A549 (cell line): Measurements from ENCODE around the gene SOX18.

Experiments
- CHD2 ChIP-seq: fragments of 150-350 bp; IDR thresholded peaks from 2 replicates; pipeline ENCODE4 v1.6.1; 2014; ENCODE audit warnings: low read length; ENCODE audit not compliant: partially characterized antibody
- EP300 ChIP-seq, 2 experiments: fragments of >200 bp; sonication (Bioruptor Twin); formaldehyde crosslinking; IDR thresholded peaks; 2 replicates in 1 of 2; 3 replicates in 1 of 2; pipeline ENCODE4 v1.6.1; 2016 to 2017
- POLR2A ChIP-seq: IDR thresholded peaks from 2 replicates; pipeline ENCODE4 v1.6.1; 2012; ENCODE audit warnings: mild to moderate bottlenecking, low read length
- POLR2AphosphoS2 ChIP-seq: conservative IDR thresholded peaks from 2 replicates; pipeline ENCODE4 v1.6.1; 2012; ENCODE audit warnings: low read length, improper control_type of control experiment, inconsistent platforms
- TF ChIP-seq, protein P1 (sequence below): fragments of >200 bp; sonication (Bioruptor Twin); formaldehyde crosslinking; IDR thresholded peaks from 3 replicates; pipeline ENCODE4 v1.5.1; 2016
- TF ChIP-seq, protein P2 (sequence below): fragments of 200-600 bp; sonication (generic); IDR thresholded peaks from 2 replicates; pipeline ENCODE4 v1.6.1; 2016; ENCODE audit warnings: antibody characterized with exemption, mild to moderate bottlenecking, moderate library complexity
- TF ChIP-seq, protein P3 (sequence below): IDR thresholded peaks from 2 replicates; pipeline ENCODE4 v1.6.1; 2012

DNA sequence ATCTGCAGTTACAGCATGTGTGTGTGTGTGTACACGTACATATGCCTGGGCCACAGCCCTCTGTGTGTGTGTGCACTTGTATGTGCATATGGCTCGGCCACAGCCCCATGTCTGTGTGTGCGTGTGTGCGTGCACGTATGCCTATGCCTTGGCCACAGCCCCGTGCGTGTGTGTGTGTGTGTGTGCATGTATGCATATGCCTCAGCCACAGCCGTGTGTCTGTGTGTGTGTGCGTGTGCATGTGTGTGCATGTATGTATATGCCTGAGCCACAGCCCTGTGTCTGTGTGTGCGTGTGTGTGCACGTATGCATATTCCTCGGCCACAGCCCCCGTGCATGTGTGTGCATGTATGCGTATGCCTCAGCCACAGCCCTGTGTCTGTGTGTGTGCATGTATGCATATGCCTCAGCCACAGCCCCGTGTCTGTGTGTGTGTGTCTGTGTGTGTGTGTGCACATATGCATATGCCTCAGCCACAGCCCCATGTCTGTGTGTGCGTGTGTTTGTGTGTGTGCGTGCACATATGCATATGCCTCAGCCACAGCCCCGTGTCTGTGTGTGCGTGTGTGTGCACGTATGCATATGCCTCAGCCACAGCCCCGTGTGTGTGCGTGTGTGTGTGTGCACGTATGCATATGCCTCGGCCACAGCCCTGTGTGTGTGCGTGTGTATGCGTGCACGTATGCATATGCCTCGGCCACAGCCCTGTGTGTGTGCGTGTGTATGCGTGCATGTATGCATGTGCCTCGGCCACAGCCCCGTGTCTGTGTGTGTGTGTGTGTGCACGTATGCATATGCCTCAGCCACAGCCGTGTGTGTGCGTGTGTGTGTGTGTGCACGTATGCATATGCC, 28.1 kb downstream of the SOX18 start:
- TF ChIP-seq, protein P1, sequence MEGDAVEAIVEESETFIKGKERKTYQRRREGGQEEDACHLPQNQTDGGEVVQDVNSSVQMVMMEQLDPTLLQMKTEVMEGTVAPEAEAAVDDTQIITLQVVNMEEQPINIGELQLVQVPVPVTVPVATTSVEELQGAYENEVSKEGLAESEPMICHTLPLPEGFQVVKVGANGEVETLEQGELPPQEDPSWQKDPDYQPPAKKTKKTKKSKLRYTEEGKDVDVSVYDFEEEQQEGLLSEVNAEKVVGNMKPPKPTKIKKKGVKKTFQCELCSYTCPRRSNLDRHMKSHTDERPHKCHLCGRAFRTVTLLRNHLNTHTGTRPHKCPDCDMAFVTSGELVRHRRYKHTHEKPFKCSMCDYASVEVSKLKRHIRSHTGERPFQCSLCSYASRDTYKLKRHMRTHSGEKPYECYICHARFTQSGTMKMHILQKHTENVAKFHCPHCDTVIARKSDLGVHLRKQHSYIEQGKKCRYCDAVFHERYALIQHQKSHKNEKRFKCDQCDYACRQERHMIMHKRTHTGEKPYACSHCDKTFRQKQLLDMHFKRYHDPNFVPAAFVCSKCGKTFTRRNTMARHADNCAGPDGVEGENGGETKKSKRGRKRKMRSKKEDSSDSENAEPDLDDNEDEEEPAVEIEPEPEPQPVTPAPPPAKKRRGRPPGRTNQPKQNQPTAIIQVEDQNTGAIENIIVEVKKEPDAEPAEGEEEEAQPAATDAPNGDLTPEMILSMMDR: no peak
- TF ChIP-seq POLR2A (no peak), CHD2 (no peak), EP300 (IDR thresholded peaks at IDR 0.05) (no peak), POLR2AphosphoS2 (no peak)
- TF ChIP-seq, protein P2, sequence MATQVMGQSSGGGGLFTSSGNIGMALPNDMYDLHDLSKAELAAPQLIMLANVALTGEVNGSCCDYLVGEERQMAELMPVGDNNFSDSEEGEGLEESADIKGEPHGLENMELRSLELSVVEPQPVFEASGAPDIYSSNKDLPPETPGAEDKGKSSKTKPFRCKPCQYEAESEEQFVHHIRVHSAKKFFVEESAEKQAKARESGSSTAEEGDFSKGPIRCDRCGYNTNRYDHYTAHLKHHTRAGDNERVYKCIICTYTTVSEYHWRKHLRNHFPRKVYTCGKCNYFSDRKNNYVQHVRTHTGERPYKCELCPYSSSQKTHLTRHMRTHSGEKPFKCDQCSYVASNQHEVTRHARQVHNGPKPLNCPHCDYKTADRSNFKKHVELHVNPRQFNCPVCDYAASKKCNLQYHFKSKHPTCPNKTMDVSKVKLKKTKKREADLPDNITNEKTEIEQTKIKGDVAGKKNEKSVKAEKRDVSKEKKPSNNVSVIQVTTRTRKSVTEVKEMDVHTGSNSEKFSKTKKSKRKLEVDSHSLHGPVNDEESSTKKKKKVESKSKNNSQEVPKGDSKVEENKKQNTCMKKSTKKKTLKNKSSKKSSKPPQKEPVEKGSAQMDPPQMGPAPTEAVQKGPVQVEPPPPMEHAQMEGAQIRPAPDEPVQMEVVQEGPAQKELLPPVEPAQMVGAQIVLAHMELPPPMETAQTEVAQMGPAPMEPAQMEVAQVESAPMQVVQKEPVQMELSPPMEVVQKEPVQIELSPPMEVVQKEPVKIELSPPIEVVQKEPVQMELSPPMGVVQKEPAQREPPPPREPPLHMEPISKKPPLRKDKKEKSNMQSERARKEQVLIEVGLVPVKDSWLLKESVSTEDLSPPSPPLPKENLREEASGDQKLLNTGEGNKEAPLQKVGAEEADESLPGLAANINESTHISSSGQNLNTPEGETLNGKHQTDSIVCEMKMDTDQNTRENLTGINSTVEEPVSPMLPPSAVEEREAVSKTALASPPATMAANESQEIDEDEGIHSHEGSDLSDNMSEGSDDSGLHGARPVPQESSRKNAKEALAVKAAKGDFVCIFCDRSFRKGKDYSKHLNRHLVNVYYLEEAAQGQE: no peak
- TF ChIP-seq, protein P3, sequence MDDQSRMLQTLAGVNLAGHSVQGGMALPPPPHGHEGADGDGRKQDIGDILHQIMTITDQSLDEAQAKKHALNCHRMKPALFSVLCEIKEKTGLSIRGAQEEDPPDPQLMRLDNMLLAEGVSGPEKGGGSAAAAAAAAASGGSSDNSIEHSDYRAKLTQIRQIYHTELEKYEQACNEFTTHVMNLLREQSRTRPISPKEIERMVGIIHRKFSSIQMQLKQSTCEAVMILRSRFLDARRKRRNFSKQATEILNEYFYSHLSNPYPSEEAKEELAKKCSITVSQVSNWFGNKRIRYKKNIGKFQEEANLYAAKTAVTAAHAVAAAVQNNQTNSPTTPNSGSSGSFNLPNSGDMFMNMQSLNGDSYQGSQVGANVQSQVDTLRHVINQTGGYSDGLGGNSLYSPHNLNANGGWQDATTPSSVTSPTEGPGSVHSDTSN: no peak
